Activated T-cell treated with anti-CD3 and anti-CD28 coated beads, Interleukin-2, amount 50 U/mL, for 4 hours (primary cell): ENCODE data around the gene APOM. TPM values are rescaled to one million over a fixed set of nuclear protein-coding genes. Genes with fewer than 3 reads are reported as not detected.

ENCODE experiments used
- ATAC-seq, 2 donors: fragments of 200-7000 bp; cut with Tn5 transposase; one replicate each; pipeline ENCODE4 v1.10.0; 2021
- DNase-seq: peaks from one replicate; pipeline ENCODE4 v3.0.0-alpha.2; 2020
- H3K27me3 Mint-ChIP-seq: one replicate; pipeline ENCODE4 v1.8.0; 2021; ENCODE audit warnings: low read depth, mixed read lengths
- H3K36me3 Mint-ChIP-seq: one replicate; pipeline ENCODE4 v1.8.0; 2022; ENCODE audit warnings: mixed read lengths; ENCODE audit not compliant: insufficient read depth
- H3K4me1 Mint-ChIP-seq: one replicate; pipeline ENCODE4 v1.8.0; 2021; ENCODE audit warnings: low read depth, mixed read lengths
- H3K4me3 Mint-ChIP-seq: one replicate; pipeline ENCODE4 v1.8.0; 2021; ENCODE audit warnings: mild to moderate bottlenecking, moderate library complexity, mixed read lengths
- H3K9me3 Mint-ChIP-seq: one replicate; pipeline ENCODE4 v1.8.0; 2021; ENCODE audit warnings: mixed read lengths
- total RNA-seq, 3 donors: library from RNA; stranded (reverse); gene quantifications; one replicate each; pipeline ENCODE4 v1.2.1, GENCODE V29; 2021

The APOM gene
- total RNA-seq, 3 donors from 2014 or later: 1.8 to 2.8 (median 2.1) TPM

DNA sequence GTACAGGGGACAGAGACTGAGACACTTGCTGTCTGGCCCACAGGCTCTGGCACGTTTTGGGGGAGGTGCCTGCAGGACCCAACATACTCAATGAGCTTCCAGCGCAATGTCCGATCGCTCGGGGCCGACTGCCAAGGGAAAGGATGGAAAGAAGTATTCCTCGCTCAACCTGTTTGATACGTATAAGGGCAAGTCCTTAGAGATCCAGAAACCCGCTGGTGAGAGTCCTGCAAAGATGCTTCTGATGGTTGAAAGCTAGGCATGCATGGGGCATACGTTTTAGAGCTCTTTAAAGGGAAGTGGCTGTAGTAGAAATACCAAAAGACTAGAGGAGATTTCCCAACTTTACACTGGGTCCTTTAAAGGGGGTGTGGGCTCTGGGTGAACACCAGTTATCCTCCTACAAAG is 33.0 kb upstream of the APOM start:
- Mint-ChIP-seq H3K4me3 (peak overlapping the region; percentile 92), H3K27me3 (no peaks in the 10 kb centered on the region), H3K9me3 (no peaks in the 10 kb centered on the region), H3K4me1 (peaks cover 25% of the 10 kb centered on the region), H3K36me3 (peaks cover 43% of the 10 kb centered on the region)
- ATAC-seq: no peak
- DNase-seq: no peak

DNA sequence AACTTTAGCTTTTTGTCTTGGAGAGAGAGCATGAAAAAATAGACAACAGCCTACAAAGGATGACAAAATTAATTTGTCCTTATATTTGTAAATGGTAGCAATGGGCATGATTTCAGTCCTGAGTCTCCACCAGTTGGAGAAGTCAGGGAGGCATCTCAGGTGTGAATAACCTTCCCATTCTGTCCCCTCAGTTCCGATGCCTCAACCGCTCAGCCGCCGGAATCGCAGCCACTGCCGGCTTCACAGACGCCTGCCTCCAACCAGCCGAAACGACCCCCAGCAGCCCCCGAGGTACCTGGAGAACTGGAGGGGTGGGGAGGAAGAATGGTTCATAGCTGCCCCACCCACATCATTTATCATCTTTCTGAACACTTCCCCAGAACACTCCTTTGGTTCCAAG is 31.6 kb upstream of the APOM start:
- ATAC-seq (no peak), DNase-seq (no peak)
- Mint-ChIP-seq H3K9me3 (no peaks in the 10 kb centered on the region), H3K4me1 (peaks cover 23% of the 10 kb centered on the region), H3K4me3 (no peak overlapping the region), H3K27me3 (no peaks in the 10 kb centered on the region), H3K36me3 (peaks cover 51% of the 10 kb centered on the region)

DNA sequence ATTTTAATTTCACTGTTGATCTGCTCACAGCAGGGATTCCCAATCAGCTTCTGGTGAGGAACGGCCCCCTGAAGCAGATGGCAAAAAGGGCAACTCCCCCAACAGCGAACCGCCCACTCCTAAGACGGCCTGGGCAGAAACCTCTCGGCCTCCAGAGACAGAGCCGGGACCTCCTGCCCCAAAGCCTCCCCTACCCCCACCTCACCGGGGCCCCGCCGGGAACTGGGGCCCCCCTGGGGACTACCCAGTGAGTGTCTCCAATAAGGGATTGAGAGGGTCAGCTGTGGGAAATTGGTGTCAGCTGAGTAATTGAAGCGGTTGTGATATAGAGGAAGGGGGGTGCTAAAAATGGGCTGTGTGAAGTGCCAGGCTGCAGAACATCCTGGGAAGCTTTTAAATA is 28.7 kb upstream of the APOM start:
- ATAC-seq: no peak
- H3K9me3 Mint-ChIP-seq: no peaks in the 10 kb centered on the region
- no peak overlapping the region for H3K4me3 Mint-ChIP-seq
- peaks cover 14% of the 10 kb centered on the region for H3K4me1 Mint-ChIP-seq
- DNase-seq: no peak
- no peaks in the 10 kb centered on the region for H3K27me3 Mint-ChIP-seq
- H3K36me3 Mint-ChIP-seq: peaks cover 56% of the 10 kb centered on the region

DNA sequence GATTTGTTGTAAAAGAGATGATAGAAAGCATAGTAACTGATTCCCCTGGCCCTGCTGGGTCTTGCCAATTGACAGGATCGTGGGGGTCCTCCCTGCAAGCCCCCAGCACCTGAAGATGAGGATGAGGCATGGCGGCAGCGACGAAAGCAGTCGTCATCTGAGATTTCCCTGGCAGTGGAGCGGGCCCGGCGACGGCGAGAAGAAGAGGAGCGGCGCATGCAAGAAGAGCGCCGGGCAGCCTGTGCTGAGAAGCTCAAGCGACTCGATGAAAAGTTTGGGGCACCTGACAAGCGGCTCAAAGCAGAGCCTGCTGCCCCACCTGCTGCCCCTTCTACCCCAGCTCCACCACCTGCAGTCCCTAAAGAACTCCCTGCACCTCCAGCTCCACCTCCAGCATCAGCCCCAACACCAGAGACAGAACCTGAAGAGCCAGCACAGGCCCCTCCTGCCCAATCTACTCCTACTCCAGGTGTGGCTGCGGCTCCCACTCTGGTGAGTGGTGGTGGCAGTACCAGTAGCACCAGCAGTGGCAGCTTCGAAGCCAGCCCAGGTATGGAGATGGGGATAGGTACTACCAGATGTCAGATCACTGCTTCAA is 27.9 kb upstream of the APOM start:
- peaks cover 52% of the 10 kb centered on the region for H3K36me3 Mint-ChIP-seq
- no peak for ATAC-seq
- no peaks in the 10 kb centered on the region for H3K9me3 Mint-ChIP-seq
- H3K4me3 Mint-ChIP-seq: no peak overlapping the region
- H3K4me1 Mint-ChIP-seq: peaks cover 6% of the 10 kb centered on the region
- no peaks in the 10 kb centered on the region for H3K27me3 Mint-ChIP-seq
- no peak for DNase-seq

DNA sequence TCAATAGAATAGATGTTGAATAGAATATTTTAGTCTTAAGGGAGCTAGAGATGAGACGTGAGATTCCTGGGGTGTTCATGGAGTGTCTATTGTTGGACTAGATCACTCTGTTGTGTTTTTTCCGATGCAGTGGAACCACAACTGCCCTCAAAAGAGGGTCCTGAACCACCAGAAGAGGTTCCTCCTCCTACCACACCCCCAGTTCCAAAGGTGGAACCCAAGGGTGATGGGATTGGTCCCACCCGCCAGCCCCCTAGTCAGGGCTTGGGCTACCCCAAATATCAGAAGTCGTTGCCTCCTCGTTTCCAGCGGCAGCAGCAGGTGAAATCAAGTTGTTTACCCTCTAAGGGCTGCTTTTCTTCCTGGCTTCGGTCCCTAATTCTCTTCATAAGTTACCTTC is 26.7 kb upstream of the APOM start:
- Mint-ChIP-seq H3K9me3 (no peaks in the 10 kb centered on the region), H3K4me1 (peaks cover 2% of the 10 kb centered on the region), H3K36me3 (peaks cover 50% of the 10 kb centered on the region), H3K4me3 (no peak overlapping the region), H3K27me3 (no peaks in the 10 kb centered on the region)
- DNase-seq (no peak), ATAC-seq (no peak)

DNA sequence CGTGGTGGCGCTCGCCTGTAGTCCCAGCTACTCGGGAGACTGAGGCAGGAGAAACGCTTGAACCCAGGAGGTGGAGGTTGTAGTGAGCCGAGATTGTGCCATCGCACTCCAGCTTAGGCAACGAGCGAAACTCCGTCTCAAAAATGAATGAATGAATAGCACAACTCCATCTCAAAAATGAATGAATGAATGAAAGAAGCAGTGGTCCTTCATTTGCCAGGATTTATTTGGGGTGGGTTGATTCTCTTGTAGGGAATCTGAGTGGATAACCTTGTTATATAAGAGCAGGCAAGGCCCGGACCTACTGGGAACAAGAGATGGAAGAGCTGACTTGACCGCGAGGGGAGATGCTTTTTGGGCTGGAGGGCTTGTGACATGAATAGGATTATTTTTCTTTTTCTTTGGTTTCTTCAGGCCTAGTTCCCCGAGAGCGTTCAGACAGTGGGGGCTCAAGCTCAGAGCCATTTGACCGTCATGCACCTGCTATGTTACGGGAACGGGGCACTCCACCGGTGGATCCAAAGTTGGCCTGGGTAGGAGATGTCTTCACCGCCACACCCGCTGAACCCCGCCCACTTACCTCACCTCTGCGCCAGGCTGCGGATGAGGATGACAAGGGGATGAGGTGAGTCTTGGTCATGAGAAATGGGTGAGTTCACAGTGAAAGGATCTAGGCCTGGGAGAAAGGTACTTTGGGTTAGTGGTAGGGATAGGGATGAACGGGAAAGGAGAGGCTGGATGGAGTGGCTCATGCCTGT is 25.3 kb upstream of the APOM start:
- H3K27me3 Mint-ChIP-seq: no peaks in the 10 kb centered on the region
- no peaks in the 10 kb centered on the region for H3K9me3 Mint-ChIP-seq
- no peak overlapping the region for H3K4me3 Mint-ChIP-seq
- H3K36me3 Mint-ChIP-seq: peaks cover 53% of the 10 kb centered on the region
- DNase-seq (no peak), ATAC-seq (no peak)
- H3K4me1 Mint-ChIP-seq: peaks cover 2% of the 10 kb centered on the region

DNA sequence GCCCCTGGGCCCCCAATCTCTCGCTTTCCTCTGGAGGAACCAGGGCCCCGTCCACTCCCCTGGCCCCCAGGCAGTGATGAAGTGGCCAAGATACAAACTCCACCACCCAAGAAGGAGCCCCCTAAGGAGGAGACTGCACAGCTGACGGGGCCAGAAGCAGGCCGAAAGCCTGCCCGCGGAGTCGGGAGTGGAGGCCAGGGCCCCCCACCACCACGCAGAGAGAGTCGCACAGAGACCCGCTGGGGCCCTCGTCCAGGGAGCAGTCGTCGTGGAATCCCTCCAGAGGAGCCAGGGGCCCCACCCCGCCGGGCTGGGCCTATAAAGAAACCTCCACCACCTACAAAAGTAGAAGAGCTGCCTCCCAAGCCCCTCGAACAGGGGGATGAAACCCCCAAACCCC is 24.5 kb upstream of the APOM start:
- peaks cover 52% of the 10 kb centered on the region for H3K36me3 Mint-ChIP-seq
- no peak for ATAC-seq
- no peaks in the 10 kb centered on the region for H3K27me3 Mint-ChIP-seq
- H3K4me1 Mint-ChIP-seq: peaks cover 2% of the 10 kb centered on the region
- DNase-seq: no peak
- no peaks in the 10 kb centered on the region for H3K9me3 Mint-ChIP-seq
- no peak overlapping the region for H3K4me3 Mint-ChIP-seq

DNA sequence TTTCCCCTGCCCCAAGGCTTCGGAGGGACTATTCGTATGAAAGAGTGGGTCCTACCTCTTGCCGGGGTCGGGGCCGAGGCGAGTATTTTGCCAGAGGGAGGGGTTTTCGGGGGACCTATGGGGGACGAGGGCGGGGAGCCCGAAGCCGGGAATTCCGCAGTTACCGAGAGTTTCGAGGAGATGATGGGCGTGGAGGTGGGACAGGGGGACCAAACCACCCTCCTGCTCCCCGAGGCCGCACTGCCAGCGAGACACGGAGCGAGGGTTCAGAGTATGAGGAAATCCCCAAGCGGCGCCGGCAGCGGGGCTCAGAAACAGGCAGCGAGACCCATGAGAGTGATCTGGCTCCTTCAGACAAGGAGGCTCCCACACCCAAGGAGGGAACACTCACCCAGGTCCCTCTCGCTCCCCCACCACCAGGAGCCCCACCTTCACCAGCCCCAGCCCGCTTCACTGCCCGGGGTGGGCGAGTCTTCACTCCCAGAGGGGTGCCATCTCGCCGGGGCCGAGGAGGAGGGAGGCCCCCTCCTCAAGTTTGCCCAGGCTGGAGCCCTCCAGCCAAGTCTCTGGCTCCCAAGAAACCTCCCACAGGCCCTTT is 23.9 kb upstream of the APOM start:
- Mint-ChIP-seq H3K27me3 (no peaks in the 10 kb centered on the region), H3K36me3 (peaks cover 50% of the 10 kb centered on the region)

DNA sequence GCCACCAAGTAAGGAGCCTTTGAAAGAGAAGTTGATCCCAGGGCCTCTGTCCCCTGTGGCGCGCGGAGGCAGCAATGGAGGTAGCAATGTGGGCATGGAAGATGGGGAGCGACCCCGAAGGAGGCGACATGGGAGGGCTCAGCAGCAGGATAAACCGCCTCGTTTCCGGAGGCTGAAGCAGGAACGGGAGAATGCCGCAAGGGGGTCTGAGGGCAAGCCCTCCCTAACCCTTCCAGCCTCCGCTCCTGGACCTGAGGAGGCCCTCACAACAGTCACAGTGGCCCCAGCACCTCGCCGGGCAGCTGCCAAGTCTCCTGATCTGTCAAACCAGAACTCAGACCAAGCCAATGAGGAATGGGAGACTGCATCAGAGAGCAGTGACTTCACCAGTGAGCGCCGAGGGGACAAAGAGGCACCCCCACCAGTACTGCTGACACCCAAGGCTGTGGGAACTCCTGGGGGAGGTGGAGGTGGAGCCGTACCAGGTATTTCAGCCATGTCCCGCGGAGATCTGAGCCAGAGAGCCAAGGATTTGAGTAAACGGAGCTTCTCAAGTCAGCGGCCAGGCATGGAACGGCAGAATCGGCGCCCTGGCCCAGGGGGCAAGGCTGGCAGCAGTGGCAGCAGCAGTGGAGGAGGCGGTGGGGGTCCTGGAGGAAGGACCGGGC is 23.3 kb upstream of the APOM start:
- Mint-ChIP-seq H3K9me3 (no peaks in the 10 kb centered on the region), H3K36me3 (peaks cover 51% of the 10 kb centered on the region)
- no peak for ATAC-seq

More for the DNA sequence above, 23.9 kb upstream of the APOM start:
- ATAC-seq (no peak), DNase-seq (no peak)
- Mint-ChIP-seq H3K4me3 (no peak overlapping the region), H3K4me1 (no peaks in the 10 kb centered on the region), H3K9me3 (no peaks in the 10 kb centered on the region)

DNA sequence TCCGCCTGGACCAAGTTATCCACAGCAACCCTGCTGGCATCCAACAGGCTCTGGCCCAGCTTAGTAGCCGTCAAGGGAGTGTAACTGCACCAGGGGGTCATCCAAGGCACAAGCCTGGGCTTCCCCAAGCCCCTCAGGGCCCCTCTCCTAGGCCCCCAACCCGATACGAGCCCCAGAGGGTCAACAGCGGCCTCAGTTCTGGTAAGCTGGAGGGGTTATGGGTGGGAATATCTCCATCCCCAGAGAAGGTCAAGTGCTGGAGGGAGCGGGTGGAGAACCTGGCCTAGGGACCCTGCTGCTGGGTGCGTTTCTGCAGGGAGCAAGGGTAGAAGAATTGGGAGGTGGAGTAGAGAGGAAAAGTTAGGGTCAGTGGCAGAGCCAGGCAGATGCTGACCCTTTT is 22.2 kb upstream of the APOM start:
- H3K9me3 Mint-ChIP-seq: no peaks in the 10 kb centered on the region
- DNase-seq: no peak
- no peaks in the 10 kb centered on the region for H3K4me1 Mint-ChIP-seq
- H3K27me3 Mint-ChIP-seq: no peaks in the 10 kb centered on the region
- no peak for ATAC-seq
- no peak overlapping the region for H3K4me3 Mint-ChIP-seq
- peaks cover 42% of the 10 kb centered on the region for H3K36me3 Mint-ChIP-seq

More for the DNA sequence above, 23.3 kb upstream of the APOM start:
- no peaks in the 10 kb centered on the region for H3K4me1 Mint-ChIP-seq
- no peak for DNase-seq
- no peak overlapping the region for H3K4me3 Mint-ChIP-seq
- no peaks in the 10 kb centered on the region for H3K27me3 Mint-ChIP-seq

DNA sequence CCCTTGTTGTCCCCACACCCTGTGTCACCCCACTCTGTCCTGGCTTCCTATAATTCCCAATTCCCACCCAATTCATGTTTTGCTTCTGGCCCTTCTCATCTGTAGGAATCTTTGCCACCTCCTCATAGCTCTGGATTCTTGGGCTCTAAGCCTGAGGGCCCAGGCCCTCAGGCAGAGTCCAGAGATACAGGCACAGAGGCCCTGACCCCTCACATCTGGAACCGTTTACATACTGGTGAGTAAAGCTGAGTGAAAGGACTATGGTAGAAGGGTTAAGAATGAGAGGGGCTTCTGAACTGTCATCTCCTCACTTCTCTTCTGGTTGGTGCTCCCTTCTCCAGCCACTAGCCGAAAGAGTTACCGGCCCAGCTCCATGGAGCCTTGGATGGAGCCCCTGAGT is 21.6 kb upstream of the APOM start:
- no peaks in the 10 kb centered on the region for H3K4me1 Mint-ChIP-seq
- no peak for DNase-seq
- no peaks in the 10 kb centered on the region for H3K27me3 Mint-ChIP-seq
- no peak overlapping the region for H3K4me3 Mint-ChIP-seq
- H3K9me3 Mint-ChIP-seq: no peaks in the 10 kb centered on the region
- peaks cover 43% of the 10 kb centered on the region for H3K36me3 Mint-ChIP-seq
- ATAC-seq: no peak

DNA sequence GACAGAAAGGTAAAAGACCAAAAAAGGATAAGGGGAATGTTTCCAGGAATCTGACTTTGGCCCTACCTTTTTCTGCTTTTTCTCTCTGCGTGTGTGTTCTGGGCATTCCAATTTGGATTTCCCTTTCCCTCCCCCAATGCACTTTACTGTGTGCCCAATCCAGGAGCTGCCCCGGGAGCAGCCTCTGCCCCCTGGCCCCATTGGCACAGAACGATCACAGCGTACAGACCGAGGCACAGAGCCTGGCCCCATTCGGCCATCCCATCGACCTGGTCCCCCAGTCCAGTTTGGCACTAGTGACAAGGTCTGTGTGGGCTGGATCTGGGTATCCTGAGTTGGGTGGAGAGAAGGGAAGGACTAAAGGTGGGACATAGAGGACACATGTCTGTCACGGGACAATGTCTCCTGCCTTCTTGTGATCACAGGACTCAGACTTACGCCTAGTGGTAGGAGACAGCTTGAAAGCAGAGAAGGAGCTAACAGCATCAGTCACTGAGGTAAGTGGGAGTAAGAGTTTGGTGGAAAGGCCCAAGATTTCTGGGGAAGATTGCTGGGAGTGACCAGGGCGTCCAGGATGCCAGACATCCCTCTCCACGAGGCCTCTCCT is 20.6 kb upstream of the APOM start:
- H3K27me3 Mint-ChIP-seq: no peaks in the 10 kb centered on the region
- DNase-seq (no peak), ATAC-seq (no peak)
- no peak overlapping the region for H3K4me3 Mint-ChIP-seq
- peaks cover 5% of the 10 kb centered on the region for H3K4me1 Mint-ChIP-seq
- H3K36me3 Mint-ChIP-seq: peaks cover 45% of the 10 kb centered on the region
- H3K9me3 Mint-ChIP-seq: no peaks in the 10 kb centered on the region

DNA sequence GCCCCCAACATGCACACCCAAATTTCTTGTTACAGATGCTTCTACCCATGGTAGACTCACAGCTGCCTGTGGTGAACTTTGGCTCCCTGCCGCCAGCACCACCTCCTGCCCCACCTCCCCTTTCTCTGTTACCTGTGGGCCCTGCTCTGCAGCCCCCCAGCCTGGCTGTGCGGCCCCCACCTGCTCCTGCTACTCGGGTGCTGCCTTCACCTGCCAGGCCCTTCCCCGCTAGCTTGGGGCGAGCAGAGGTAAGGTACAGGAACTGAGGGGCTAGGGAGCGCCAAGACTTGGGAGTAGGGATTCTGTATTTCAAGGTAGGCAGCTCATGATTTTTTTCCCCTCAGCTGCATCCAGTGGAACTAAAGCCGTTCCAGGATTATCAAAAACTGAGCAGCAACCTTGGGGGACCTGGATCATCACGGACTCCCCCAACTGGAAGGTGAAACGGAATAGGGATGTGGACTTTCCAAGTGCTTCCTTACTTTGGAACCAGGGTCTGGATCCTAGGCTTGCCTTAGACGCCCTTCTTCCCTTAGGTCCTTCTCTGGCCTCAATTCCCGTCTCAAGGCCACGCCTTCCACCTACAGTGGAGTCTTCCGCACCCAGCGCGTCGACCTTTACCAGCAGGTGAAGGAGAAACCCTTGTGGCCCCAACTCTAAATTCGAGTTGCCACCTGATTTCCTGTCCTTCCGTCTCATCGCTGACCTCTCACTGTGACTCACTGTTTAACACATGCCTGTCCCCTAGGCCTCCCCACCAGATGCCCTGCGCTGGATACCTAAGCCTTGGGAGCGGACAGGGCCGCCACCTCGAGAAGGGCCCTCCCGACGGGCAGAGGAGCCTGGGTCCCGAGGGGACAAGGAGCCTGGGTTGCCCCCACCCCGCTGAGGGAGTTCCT is 18.7 kb upstream of the APOM start:
- Mint-ChIP-seq H3K36me3 (peaks cover 43% of the 10 kb centered on the region), H3K4me1 (peaks cover 5% of the 10 kb centered on the region), H3K9me3 (no peaks in the 10 kb centered on the region), H3K4me3 (no peak overlapping the region), H3K27me3 (no peaks in the 10 kb centered on the region)
- DNase-seq (no peak), ATAC-seq (no peak)
